AG04449 (cell line): ENCODE measurements around the gene B4GALNT4.

Source experiments
- CTCF ChIA-PET: fragments of 350-600 bp; formaldehyde crosslinking; extraction: SDS; loops from one replicate; lab custom pipeline; 2021; ENCODE audit warnings: antibody characterized with exemption; lab: Yijun Ruan, JAX
- POLR2A ChIA-PET: fragments of 400-600, 350-600 bp; formaldehyde crosslinking; extraction: SDS; loops from one replicate; lab custom pipeline; 2020; ENCODE audit warnings: antibody characterized with exemption, inconsistent platforms; lab: Yijun Ruan, JAX
- DNase-seq: peaks from one replicate; pipeline ENCODE4 v3.0.0-alpha.2; 2010; ENCODE audit warnings: low read depth, low spot score
- H3K4me3 ChIP-seq: 2 replicates; pipeline ENCODE4 v1.5.1; 2011; ENCODE audit warnings: low read depth, mild to moderate bottlenecking, control low read depth, low read length
- TF ChIP-seq, protein P1 (sequence below): IDR thresholded peaks from one replicate; pipeline ENCODE4 v1.5.1; 2011; ENCODE audit warnings: mild to moderate bottlenecking, moderate library complexity, low read length, control low read depth, inconsistent platforms; ENCODE audit not compliant: insufficient read depth; ENCODE audit errors: missing control alignments

B4GALNT4 gene

DNA sequence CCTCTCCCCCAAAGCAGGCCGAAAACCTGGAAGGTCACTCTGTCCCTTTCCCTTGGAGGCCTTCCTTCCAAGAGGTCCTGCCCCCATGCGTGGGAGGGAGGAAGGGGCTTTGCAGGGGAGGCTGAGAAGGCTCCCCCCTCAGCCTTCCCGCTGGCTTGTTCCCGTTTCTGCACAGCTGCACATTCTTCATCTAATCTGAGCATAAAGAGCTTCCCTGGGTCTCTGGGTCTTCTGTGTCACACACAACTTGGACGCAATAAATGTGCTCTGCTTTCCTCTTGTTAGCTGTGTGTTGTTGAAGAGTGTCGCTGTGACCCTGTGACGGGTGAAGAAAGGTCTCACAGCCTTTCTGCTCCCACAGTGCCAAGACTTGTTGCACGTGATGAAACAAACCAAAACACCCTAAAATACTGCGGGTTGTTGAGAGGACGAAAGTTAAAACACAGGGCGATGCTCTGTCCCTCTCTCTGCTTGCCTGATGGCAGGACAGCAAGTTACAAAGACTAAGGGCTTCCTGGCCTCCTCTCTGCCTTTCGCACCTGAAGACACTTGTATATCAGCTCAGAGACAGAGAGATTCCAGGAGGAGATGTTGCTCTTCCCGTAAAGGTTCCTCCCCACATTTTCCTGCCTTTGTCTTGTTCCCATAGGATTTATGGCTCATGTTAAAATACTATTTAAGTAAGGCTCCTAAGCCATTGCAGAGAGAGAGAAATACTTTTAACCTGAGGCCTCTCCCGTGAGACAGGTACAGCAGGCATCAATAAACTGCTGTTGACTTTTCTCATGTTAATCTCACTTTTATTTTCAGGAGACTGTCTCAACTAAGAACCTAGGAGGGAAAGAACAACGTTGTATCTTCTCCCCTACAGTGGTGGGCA is 33.3 kb upstream of the B4GALNT4 start:
- DNase-seq, result no peak
- TF ChIP-seq, protein P1, sequence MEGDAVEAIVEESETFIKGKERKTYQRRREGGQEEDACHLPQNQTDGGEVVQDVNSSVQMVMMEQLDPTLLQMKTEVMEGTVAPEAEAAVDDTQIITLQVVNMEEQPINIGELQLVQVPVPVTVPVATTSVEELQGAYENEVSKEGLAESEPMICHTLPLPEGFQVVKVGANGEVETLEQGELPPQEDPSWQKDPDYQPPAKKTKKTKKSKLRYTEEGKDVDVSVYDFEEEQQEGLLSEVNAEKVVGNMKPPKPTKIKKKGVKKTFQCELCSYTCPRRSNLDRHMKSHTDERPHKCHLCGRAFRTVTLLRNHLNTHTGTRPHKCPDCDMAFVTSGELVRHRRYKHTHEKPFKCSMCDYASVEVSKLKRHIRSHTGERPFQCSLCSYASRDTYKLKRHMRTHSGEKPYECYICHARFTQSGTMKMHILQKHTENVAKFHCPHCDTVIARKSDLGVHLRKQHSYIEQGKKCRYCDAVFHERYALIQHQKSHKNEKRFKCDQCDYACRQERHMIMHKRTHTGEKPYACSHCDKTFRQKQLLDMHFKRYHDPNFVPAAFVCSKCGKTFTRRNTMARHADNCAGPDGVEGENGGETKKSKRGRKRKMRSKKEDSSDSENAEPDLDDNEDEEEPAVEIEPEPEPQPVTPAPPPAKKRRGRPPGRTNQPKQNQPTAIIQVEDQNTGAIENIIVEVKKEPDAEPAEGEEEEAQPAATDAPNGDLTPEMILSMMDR, result no peak
- H3K4me3 ChIP-seq, result no peak overlapping the region
- CTCF ChIA-PET, result interaction anchor here (1.3 kb wide), 2 partner anchors 19 to 30 kb away, joined by 3 to 4 read pairs; no protein-coding TSS in a partner anchor
- POLR2A ChIA-PET, result no interaction called here

DNA sequence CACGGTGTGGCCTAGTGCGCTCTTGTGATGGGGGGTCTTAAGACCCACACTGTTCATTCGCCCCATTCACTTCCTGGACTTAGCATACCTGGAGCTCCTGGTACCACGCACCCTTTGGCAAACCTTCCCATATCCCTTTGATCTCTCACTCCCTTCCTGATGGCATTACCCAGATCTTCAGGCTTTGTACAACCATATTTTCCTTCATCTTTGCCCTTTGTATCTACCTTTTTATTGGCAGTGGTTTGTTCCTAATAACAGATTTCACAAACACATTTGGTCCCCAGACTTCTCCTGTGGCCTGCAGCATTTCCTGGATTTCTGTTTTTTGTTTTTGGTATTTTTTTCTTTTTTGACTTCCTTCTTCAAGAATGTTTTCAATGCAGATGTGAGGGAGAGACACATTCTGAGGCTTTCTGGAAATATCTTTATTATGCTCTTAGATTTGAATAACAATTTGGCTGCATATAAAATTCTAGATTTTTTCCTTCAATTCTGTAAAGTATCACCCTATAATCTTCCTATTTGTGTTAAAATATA is 32.6 kb upstream of the B4GALNT4 start:
- ChIA-PET POLR2A (no interaction called here), CTCF (interaction anchor here (1.1 to 1.3 kb wide), 3 partner anchors 18 to 31 kb away, joined by 3 to 4 read pairs (median 3); no protein-coding TSS in a partner anchor)
- no peak for DNase-seq
- H3K4me3 ChIP-seq, result no peak overlapping the region
- TF ChIP-seq, protein P1, result no peak

DNA sequence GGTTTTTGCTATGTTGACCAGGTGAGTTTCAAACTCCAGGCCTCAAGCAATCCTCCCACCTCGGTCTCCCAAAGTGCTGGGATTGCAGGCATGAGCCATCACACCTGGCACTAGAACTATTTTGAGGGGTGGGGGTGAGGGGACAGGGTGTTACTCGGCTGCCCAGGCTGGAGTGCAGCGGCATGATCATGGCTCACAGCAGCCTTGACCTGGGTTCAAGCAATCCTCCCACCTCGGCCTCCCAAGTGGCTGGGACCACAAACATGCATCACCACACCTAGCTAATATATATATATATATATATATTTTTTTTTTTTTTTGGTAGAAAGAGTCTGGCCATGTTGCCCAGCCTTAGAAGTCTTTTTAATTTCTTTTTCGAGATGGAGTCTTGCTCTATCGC is 31.6 kb upstream of the B4GALNT4 start:
- no peak for DNase-seq
- no peak overlapping the region for H3K4me3 ChIP-seq
- ChIA-PET CTCF (interaction anchor here (1.1 kb wide), 1 partner anchor 20 kb away, joined by 3 read pairs; no protein-coding TSS in a partner anchor), POLR2A (no interaction called here)
- TF ChIP-seq, protein P1, result no peak

DNA sequence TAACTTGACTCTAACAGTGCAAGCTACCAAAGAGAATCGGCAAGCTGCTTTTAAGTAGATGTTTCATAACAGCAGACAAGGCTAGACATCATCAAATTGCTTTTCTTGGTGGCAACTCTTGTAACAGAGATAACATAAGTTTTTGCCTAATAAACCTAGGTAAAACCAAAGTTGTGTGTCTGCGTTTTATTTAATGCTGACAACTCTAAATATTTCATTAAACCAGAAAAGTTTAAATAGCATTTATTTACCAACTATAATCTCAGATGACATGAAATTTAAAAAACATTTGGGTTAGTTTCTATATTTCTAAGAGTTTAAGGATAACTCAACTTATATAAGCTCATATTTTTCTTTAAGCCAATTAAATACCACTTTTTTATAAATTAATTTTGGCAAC is 29.3 kb upstream of the B4GALNT4 start:
- ChIA-PET CTCF (interaction anchor here (0.6 to 2.7 kb wide), 7 partner anchors 10 to 226 kb away, joined by 3 to 12 read pairs (median 4); no protein-coding TSS in a partner anchor), POLR2A (interaction anchor here (0.8 kb wide), 1 partner anchor 116 kb away, joined by 3 read pairs; no protein-coding TSS in a partner anchor)
- H3K4me3 ChIP-seq, result no peak overlapping the region
- no peak for DNase-seq
- TF ChIP-seq, protein P1, result no peak

DNA sequence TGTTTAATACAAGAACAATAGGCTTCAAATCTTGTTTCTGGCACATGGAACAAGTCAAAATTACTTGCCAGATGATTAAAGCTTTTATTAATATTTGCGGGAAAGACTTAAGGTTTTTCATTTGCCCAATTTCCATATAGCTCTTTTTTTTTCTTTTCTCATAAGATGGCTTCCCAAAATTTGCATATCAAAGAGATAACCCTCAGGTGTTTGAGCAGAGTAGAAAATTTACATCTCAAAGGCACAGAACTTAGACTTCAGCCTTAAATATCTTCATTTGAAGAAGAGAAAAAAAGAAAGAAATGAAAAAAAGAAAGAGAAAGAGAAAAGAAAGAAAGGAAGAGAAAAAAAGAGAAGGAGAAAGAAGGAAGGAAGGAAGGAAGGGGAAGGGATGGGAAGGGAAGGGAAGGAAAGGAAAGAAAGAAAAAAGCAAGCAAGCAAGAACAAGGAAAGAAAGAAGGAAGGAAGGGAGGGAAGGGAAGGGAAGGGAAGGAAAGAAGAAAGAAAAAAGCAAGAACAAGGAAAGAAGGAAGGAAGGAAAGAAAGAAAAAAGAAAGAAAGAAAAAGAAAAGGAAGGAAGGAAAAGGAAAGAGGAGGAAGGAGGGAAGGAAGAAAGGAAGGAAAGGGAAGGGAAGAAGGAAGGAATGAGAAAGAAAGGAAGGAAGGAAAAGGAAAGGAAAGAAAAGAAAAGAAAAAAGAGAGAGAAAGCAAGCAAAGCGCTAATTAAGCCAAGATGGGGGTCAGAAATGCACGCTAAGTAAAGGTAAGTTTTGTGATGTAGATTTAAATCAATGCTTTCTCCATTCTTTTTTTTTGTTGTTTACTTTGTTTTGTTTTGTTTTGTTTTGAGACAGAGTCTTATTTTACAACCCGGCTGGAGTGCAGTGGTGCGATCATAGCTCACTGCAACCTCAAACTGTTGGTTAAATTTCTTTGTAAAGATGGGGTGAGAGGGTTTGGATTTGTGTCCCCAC is 28.5 kb upstream of the B4GALNT4 start:
- POLR2A ChIA-PET, result interaction anchor here (0.8 kb wide), 1 partner anchor 117 kb away, joined by 3 read pairs; no protein-coding TSS in a partner anchor
- TF ChIP-seq, protein P1, result no peak
- DNase-seq, result no peak
- no peak overlapping the region for H3K4me3 ChIP-seq
- CTCF ChIA-PET, result interaction anchor here (0.6 to 2.7 kb wide), 5 partner anchors 11 to 90 kb away, joined by 3 to 12 read pairs (median 4); no protein-coding TSS in a partner anchor
